PC-9 (cell line): ENCODE results near the gene DNPEP. TPM values are rescaled to one million over a fixed set of nuclear protein-coding genes. Genes with fewer than 3 reads are reported as not detected.

Experiments
- BruUV-seq: library from RNA; stranded (reverse); fragments of 400-500 nt; replicated peaks from 2 replicates; lab custom pipeline; 2021; lab: Mats Ljungman, UMichigan
- CTCF ChIA-PET: fragments of 300-600 bp; sonication (Branson Sonifier 250); formaldehyde crosslinking; loops from one replicate; lab custom pipeline; 2022; ENCODE audit warnings: antibody characterized with exemption; lab: Charles Lee
- POLR2A ChIA-PET: fragments of 300-600 bp; sonication (Branson Sonifier 250); formaldehyde crosslinking; loops from one replicate; lab custom pipeline; 2022; ENCODE audit warnings: antibody characterized with exemption; ENCODE audit not compliant: unreplicated experiment; lab: Charles Lee
- DNase-seq, 2 experiments: peaks; one replicate each; pipeline versions ENCODE4 v3.0.0 to v3.0.0-alpha.2; 2015 to 2022; ENCODE audit warnings: mixed read lengths in 1 of 2
- H2AFZ ChIP-seq: fragments of 200-600 bp; sonication (generic); 2 replicates; pipeline ENCODE4 v1.8.1; 2017; ENCODE audit warnings: antibody characterized with exemption
- H3F3A ChIP-seq: fragments of 200-600 bp; sonication (generic); 2 replicates; pipeline ENCODE4 v1.8.1; 2017; ENCODE audit warnings: antibody characterized with exemption, mild to moderate bottlenecking, low read depth; ENCODE audit not compliant: insufficient read depth
- H3K27ac ChIP-seq: fragments of 200-600 bp; sonication (generic); 2 replicates; pipeline ENCODE4 v1.6.1; 2016; ENCODE audit warnings: mixed run types
- H3K27me3 ChIP-seq: fragments of 200-600 bp; sonication (generic); 2 replicates; pipeline ENCODE4 v1.6.1; 2016; ENCODE audit warnings: low read depth, mixed run types; ENCODE audit not compliant: insufficient read depth
- H3K36me3 ChIP-seq: fragments of 200-600 bp; sonication (generic); 2 replicates; pipeline ENCODE4 v1.6.1; 2016; ENCODE audit warnings: low read depth, mixed run types
- H3K4me1 ChIP-seq: fragments of 200-600 bp; sonication (generic); replicated peaks from 2 replicates; pipeline ENCODE4 v1.6.1; 2016; ENCODE audit warnings: mixed run types; ENCODE audit not compliant: insufficient read depth
- H3K4me2 ChIP-seq: fragments of 200-600 bp; sonication (generic); 2 replicates; pipeline ENCODE4 v1.6.1; 2017; ENCODE audit warnings: mixed run types
- H3K4me3 ChIP-seq: fragments of 200-600 bp; sonication (generic); 2 replicates; pipeline ENCODE4 v1.6.1; 2016; ENCODE audit warnings: mixed run types
- H3K79me2 ChIP-seq: fragments of 200-600 bp; sonication (generic); 2 replicates; pipeline ENCODE4 v1.6.1; 2017; ENCODE audit warnings: low read depth, mixed run types
- H3K9me2 ChIP-seq: fragments of 200-600 bp; sonication (generic); 2 replicates; pipeline ENCODE4 v1.8.1; 2017; ENCODE audit warnings: mild to moderate bottlenecking; ENCODE audit not compliant: insufficient read depth
- H3K9me3 ChIP-seq: fragments of 200-600 bp; sonication (generic); 2 replicates; pipeline ENCODE4 v1.8.1; 2016; ENCODE audit warnings: low read depth; ENCODE audit not compliant: insufficient read depth
- H4K20me1 ChIP-seq: fragments of 200-600 bp; sonication (generic); 2 replicates; pipeline ENCODE4 v1.8.1; 2017; ENCODE audit not compliant: insufficient read depth
- CTCF ChIP-seq: fragments of 200-600 bp; sonication (generic); conservative IDR thresholded peaks from 2 replicates; pipeline ENCODE4 v1.6.1; 2017; ENCODE audit warnings: mixed run types, antibody characterized with exemption, mild to moderate bottlenecking, moderate library complexity
- EZH2 ChIP-seq: fragments of 200-600 bp; sonication (generic); IDR thresholded peaks from 2 replicates; pipeline ENCODE4 v1.8.0; 2017; ENCODE audit warnings: antibody characterized with exemption, low read depth
- intact Hi-C: fragments of 100-400 bp; cut with micrococcal nuclease; formaldehyde crosslinking; loops from one replicate; pipeline ENCODE4 v1.10.0; 2022; ENCODE audit not compliant: unreplicated experiment
- total RNA-seq: library from RNA; stranded (reverse); gene quantifications from 2 replicates; pipeline ENCODE4 v1.2.3, GENCODE V29; 2021

The DNPEP gene
- total RNA-seq, 1 experiment from 2014 or later = 99.1 TPM

- no peak for DNase-seq
- H3K9me3 ChIP-seq = peaks cover 5% of the 10 kb centered on the region; the same call in 1 of the 2 replicates
- no TSS peak for BruUV-seq
- H3F3A ChIP-seq = no peaks in the 10 kb centered on the region
- ChIA-PET CTCF (interaction anchor here (0.6 kb wide), 1 partner anchor 341 kb away, joined by 3 read pairs; no protein-coding TSS in a partner anchor), POLR2A (no interaction called here)
- no peak within 1 kb of the TSS for H3K27ac ChIP-seq
- no peak within 1 kb of the TSS for H2AFZ ChIP-seq
- no peaks in the 10 kb centered on the region for H4K20me1 ChIP-seq
- H3K27me3 ChIP-seq = peaks cover 77% of the 10 kb centered on the region
- intact Hi-C loops = no loop called here
- no peaks in the 10 kb centered on the region for H3K9me2 ChIP-seq
- H3K4me2 ChIP-seq = no peak within 1 kb of the TSS
- no peak within 1 kb of the TSS for H3K4me3 ChIP-seq
- no peaks in the 10 kb centered on the region for H3K4me1 ChIP-seq
- no peaks in the 10 kb centered on the region for H3K79me2 ChIP-seq
- TF ChIP-seq CTCF (no peak), EZH2 (no peak)
- no peaks in the 10 kb centered on the region for H3K36me3 ChIP-seq
Measured at GRCh38 chr2:219332542-219332941, 55.2 kb downstream of the DNPEP start, which contains the start of gene RESP18. RESP18 (minus strand) TSS chr2:219332744.

GRCh38 chr2:219331560-219332213, 56.0 kb downstream of the DNPEP start:
- POLR2A ChIA-PET = no interaction called here
- Histone ChIP-seq H3K9me2 (no peaks in the 10 kb centered on the region), H4K20me1 (no peaks in the 10 kb centered on the region), H3K79me2 (no peaks in the 10 kb centered on the region), H3K9me3 (peaks cover 5% of the 10 kb centered on the region; the same call in 1 of the 2 replicates), H3K36me3 (no peaks in the 10 kb centered on the region), H2AFZ (no peak overlapping the region), H3K4me1 (no peaks in the 10 kb centered on the region), H3K27ac (no peak overlapping the region), H3K4me3 (no peak overlapping the region), H3F3A (no peaks in the 10 kb centered on the region), H3K27me3 (peaks cover 84% of the 10 kb centered on the region), H3K4me2 (no peak overlapping the region)
- BruUV-seq = no TSS peak
- CTCF ChIA-PET = interaction anchor here (0.7 kb wide), 1 partner anchor 197 kb away, joined by 3 read pairs; no protein-coding TSS in a partner anchor
- DNase-seq = peak in 1 of 2 experiments; percentile 12
- TF ChIP-seq EZH2 = no peak
- no peak for TF ChIP-seq CTCF
- intact Hi-C loops = no loop called here

- CTCF ChIA-PET = no interaction called here
- H3K27ac ChIP-seq = no peak overlapping the region
- no TSS peak for BruUV-seq
- TF ChIP-seq CTCF = no peak
- TF ChIP-seq EZH2 = no peak
- H2AFZ ChIP-seq = no peak overlapping the region
- H3K36me3 ChIP-seq = no peaks in the 10 kb centered on the region
- H4K20me1 ChIP-seq = no peaks in the 10 kb centered on the region
- POLR2A ChIA-PET = no interaction called here
- intact Hi-C loops = no loop called here
- peaks cover 92% of the 10 kb centered on the region for H3K27me3 ChIP-seq
- no peaks in the 10 kb centered on the region for H3K9me2 ChIP-seq
- no peaks in the 10 kb centered on the region for H3K79me2 ChIP-seq
- no peak for DNase-seq
- H3K4me1 ChIP-seq = no peaks in the 10 kb centered on the region
- H3F3A ChIP-seq = no peaks in the 10 kb centered on the region
- H3K4me2 ChIP-seq = no peak overlapping the region
- no peaks in the 10 kb centered on the region for H3K9me3 ChIP-seq
- H3K4me3 ChIP-seq = no peak overlapping the region
Measured at GRCh38 chr2:219327719-219328118, 60.0 kb downstream of the DNPEP start.
